CD14-positive monocyte (primary cell): ENCODE data around the gene C19orf33. TPM values are rescaled to one million over a fixed set of nuclear protein-coding genes. Genes with fewer than 3 reads are reported as not detected.

ENCODE experiments used
- DNase-seq, 3 donors: peaks; one replicate each; pipeline ENCODE4 v3.0.0-alpha.2; 2011 to 2022
- H2AFZ ChIP-seq: 2 replicates; pipeline ENCODE4 v1.6.0; 2012; ENCODE audit warnings: mild to moderate bottlenecking, low read depth, low read length, inconsistent platforms; ENCODE audit not compliant: insufficient read depth, poor library complexity, severe bottlenecking
- H3K27ac ChIP-seq, 2 donors: 1 replicate in 1 of 2; 2 replicates in 1 of 2; pipeline ENCODE4 v1.5.1; 2012 to 2013; ENCODE audit warnings: low read length in 2 of 2, control low read depth in 1 of 2, inconsistent platforms in 1 of 2, low read depth in 1 of 2, mild to moderate bottlenecking in 1 of 2
- H3K27me3 ChIP-seq, 2 donors: one replicate each; pipeline versions ENCODE4 v1.6.0 to v1.6.1; 2011 to 2013; ENCODE audit warnings: low read length in 2 of 2; ENCODE audit not compliant: control insufficient read depth in 2 of 2, insufficient read depth in 2 of 2
- H3K36me3 ChIP-seq, 2 donors: replicated peaks in 1 of 2; 1 replicate in 1 of 2; 2 replicates in 1 of 2; pipeline versions ENCODE4 v1.5.1 to v1.6.1; 2012 to 2013; ENCODE audit warnings: low read length in 2 of 2, control low read depth in 1 of 2, inconsistent platforms in 1 of 2, mild to moderate bottlenecking in 1 of 2; ENCODE audit not compliant: insufficient read depth in 2 of 2, control insufficient read depth in 1 of 2
- H3K4me1 ChIP-seq, 2 donors: 1 replicate in 1 of 2; 2 replicates in 1 of 2; pipeline versions ENCODE4 v1.5.1 to v1.6.1; 2012 to 2013; ENCODE audit warnings: low read length in 2 of 2, control low read depth in 1 of 2, inconsistent platforms in 1 of 2, mild to moderate bottlenecking in 1 of 2, moderate library complexity in 1 of 2; ENCODE audit not compliant: insufficient read depth in 2 of 2, control insufficient read depth in 1 of 2
- H3K4me2 ChIP-seq: replicated peaks from 2 replicates; pipeline ENCODE3; 2012; ENCODE audit warnings: low read length, moderate library complexity, mild to moderate bottlenecking; ENCODE audit not compliant: poor library complexity, severe bottlenecking; ENCODE audit errors: extremely low read depth
- H3K4me3 ChIP-seq, 3 experiments: fragments of 200-600 bp in 1 of 3; sonication (generic) in 1 of 3; replicated peaks in 1 of 3; 1 replicate in 2 of 3; 2 replicates in 1 of 3; pipeline ENCODE4 v1.5.1; 2011 to 2013; ENCODE audit warnings: low read length in 3 of 3, mild to moderate bottlenecking in 3 of 3, control low read depth in 2 of 3, low read depth in 2 of 3, inconsistent platforms in 1 of 3, moderate library complexity in 1 of 3
- H3K79me2 ChIP-seq: 2 replicates; pipeline ENCODE4 v1.6.0; 2012; ENCODE audit warnings: mild to moderate bottlenecking, control low read depth, inconsistent platforms, low read length, moderate library complexity; ENCODE audit not compliant: insufficient read depth
- H3K9ac ChIP-seq: 2 replicates; pipeline ENCODE4 v1.6.0; 2017; ENCODE audit warnings: low read length, mild to moderate bottlenecking; ENCODE audit not compliant: insufficient read depth, poor library complexity, severe bottlenecking
- H3K9me3 ChIP-seq, 2 donors: replicated peaks in 1 of 2; 1 replicate in 1 of 2; 2 replicates in 1 of 2; pipeline versions ENCODE4 v1.5.1 to v1.6.1; 2012 to 2013; ENCODE audit warnings: low read length in 2 of 2, control low read depth in 1 of 2; ENCODE audit not compliant: control insufficient read depth in 1 of 2, insufficient read depth in 1 of 2
- H4K20me1 ChIP-seq: 2 replicates; pipeline ENCODE4 v1.6.0; 2012; ENCODE audit warnings: mild to moderate bottlenecking, low read length, control low read depth, moderate library complexity; ENCODE audit not compliant: insufficient read depth
- H3K27ac Mint-ChIP-seq, 7 donors: one replicate each; pipeline ENCODE4 v1.8.0; 2020; ENCODE audit warnings: mild to moderate bottlenecking in 7 of 7, mixed read lengths in 7 of 7, moderate library complexity in 6 of 7, inconsistent platforms in 2 of 7
- H3K27me3 Mint-ChIP-seq, 3 donors: one replicate each; pipeline ENCODE4 v1.8.0; 2021 to 2022; ENCODE audit warnings: low read depth in 3 of 3, mild to moderate bottlenecking in 3 of 3, mixed read lengths in 3 of 3, moderate library complexity in 3 of 3, inconsistent platforms in 1 of 3
- H3K36me3 Mint-ChIP-seq, 2 donors: one replicate each; pipeline ENCODE4 v1.8.0; 2020; ENCODE audit warnings: mixed read lengths in 2 of 2, inconsistent platforms in 1 of 2, mild to moderate bottlenecking in 1 of 2
- H3K4me1 Mint-ChIP-seq: one replicate; pipeline ENCODE4 v1.8.0; 2020; ENCODE audit warnings: mild to moderate bottlenecking, mixed read lengths
- H3K4me3 Mint-ChIP-seq, 2 donors: one replicate each; pipeline ENCODE4 v1.8.0; 2020; ENCODE audit warnings: mild to moderate bottlenecking in 2 of 2, mixed read lengths in 2 of 2, moderate library complexity in 1 of 2
- H3K9me3 Mint-ChIP-seq, 7 donors: one replicate each; pipeline ENCODE4 v1.8.0; 2020 to 2022; ENCODE audit warnings: mixed read lengths in 7 of 7, mild to moderate bottlenecking in 6 of 7, moderate library complexity in 6 of 7, inconsistent platforms in 2 of 7
- CTCF ChIP-seq: fragments of 200-600 bp; IDR thresholded peaks from one replicate; pipeline ENCODE4 v1.8.0; 2022; ENCODE audit warnings: antibody characterized with exemption, mild to moderate bottlenecking
- WGBS: methylation state at CpG from one replicate; pipeline ENCODE4 v1.1.5; 2013; ENCODE audit warnings: missing lambda C conversion rate; ENCODE audit not compliant: insufficient coverage; 5-methylcytosine and 5-hydroxymethylcytosine counted together
- intact Hi-C, 2 donors: fragments of 100-400 bp; cut with micrococcal nuclease; formaldehyde crosslinking; loops; one replicate each; pipeline versions ENCODE4 v1.15.0 to v1.15.1; 2023
- polyA plus RNA-seq, 3 donors: library from polyadenylated mRNA; depleted of rRNA in 1 of 3; unstranded in 2 of 3; stranded (reverse) in 1 of 3; fragments of 300-500 nt in 2 of 3; fragments of >200 nt in 1 of 3; fragmentation: Illumina TruSeq in 2 of 3; gene quantifications; 1 replicate in 2 of 3; 2 replicates in 1 of 3; pipeline ENCODE4 v1.2.3, GENCODE V29; 2012 to 2021

C19orf33 gene
- polyA plus RNA-seq, 3 donors = 0.43 to 0.73 (median 0.69) TPM

GRCh38 chr19:38278751-38279150, 25.3 kb upstream of the C19orf33 start:
- H3K27me3 Mint-ChIP-seq = peaks cover 0 to 2% (median 0%) of the 10 kb centered on the region in 3 donors
- no peaks in the 10 kb centered on the region for H3K9me3 Mint-ChIP-seq
- no peak for DNase-seq
- H3K27ac Mint-ChIP-seq = no peak overlapping the region
- H3K79me2 ChIP-seq = peaks cover 22% of the 10 kb centered on the region
- H3K36me3 Mint-ChIP-seq = peaks cover 20 to 39% of the 10 kb centered on the region in 2 donors
- TF ChIP-seq CTCF = no peak
- H3K9me3 ChIP-seq = no peaks in the 10 kb centered on the region
- H3K9ac ChIP-seq = no peak overlapping the region
- H3K4me3 Mint-ChIP-seq = no peak overlapping the region
- H4K20me1 ChIP-seq = peaks cover 21% of the 10 kb centered on the region
- intact Hi-C loops = no loop called here
- no peak overlapping the region for H3K27ac ChIP-seq
- WGBS = no CpG with 5 or more reads among the region's 2 CpGs
- H3K4me1 Mint-ChIP-seq = peaks cover 12% of the 10 kb centered on the region
- no peak overlapping the region for H3K4me2 ChIP-seq
- peaks cover 3 to 8% of the 10 kb centered on the region in 2 donors for H3K4me1 ChIP-seq
- no peak overlapping the region for H3K4me3 ChIP-seq
- H3K36me3 ChIP-seq = peaks cover 0 to 11% of the 10 kb centered on the region in 2 donors
- no peaks in the 10 kb centered on the region for H3K27me3 ChIP-seq
- no peak overlapping the region for H2AFZ ChIP-seq

- 88% methylated on average over 7 of the region's 17 CpGs for whole genome bisulfite sequencing
- no peak for TF ChIP-seq CTCF
- H4K20me1 ChIP-seq = peaks cover 6% of the 10 kb centered on the region
- H3K9ac ChIP-seq = no peak overlapping the region
- no peaks in the 10 kb centered on the region for H3K9me3 ChIP-seq
- H3K4me3 Mint-ChIP-seq = no peak overlapping the region
- no peak overlapping the region for H3K4me2 ChIP-seq
- no peak for DNase-seq
- H3K36me3 ChIP-seq = peaks cover 0 to 16% of the 10 kb centered on the region in 2 donors
- no peak overlapping the region for H3K4me3 ChIP-seq
- H2AFZ ChIP-seq = no peak overlapping the region
- no peaks in the 10 kb centered on the region for H3K9me3 Mint-ChIP-seq
- peaks cover 18 to 23% of the 10 kb centered on the region in 2 donors for H3K4me1 ChIP-seq
- H3K27me3 Mint-ChIP-seq = peaks cover 0 to 2% (median 0%) of the 10 kb centered on the region in 3 donors
- peak overlapping the region in 1 of 7 donors; percentile 60 for H3K27ac Mint-ChIP-seq
- intact Hi-C loops = no loop called here
- H3K4me1 Mint-ChIP-seq = peaks cover 21% of the 10 kb centered on the region
- peaks cover 21 to 46% of the 10 kb centered on the region in 2 donors for H3K36me3 Mint-ChIP-seq
- peaks cover 16% of the 10 kb centered on the region for H3K79me2 ChIP-seq
- no peak overlapping the region for H3K27ac ChIP-seq
- H3K27me3 ChIP-seq = no peaks in the 10 kb centered on the region
Observed at GRCh38 chr19:38280030-38280921, 23.8 kb upstream of the C19orf33 start.
